Measurements from ENCODE around the gene ENTREP1.
"Not testable (repeated sequence)": the region's sequence is repeated elsewhere in the genome, so short reads cannot be mapped to it uniquely, and the experiment has no call there.

The ENTREP1 gene

DNA sequence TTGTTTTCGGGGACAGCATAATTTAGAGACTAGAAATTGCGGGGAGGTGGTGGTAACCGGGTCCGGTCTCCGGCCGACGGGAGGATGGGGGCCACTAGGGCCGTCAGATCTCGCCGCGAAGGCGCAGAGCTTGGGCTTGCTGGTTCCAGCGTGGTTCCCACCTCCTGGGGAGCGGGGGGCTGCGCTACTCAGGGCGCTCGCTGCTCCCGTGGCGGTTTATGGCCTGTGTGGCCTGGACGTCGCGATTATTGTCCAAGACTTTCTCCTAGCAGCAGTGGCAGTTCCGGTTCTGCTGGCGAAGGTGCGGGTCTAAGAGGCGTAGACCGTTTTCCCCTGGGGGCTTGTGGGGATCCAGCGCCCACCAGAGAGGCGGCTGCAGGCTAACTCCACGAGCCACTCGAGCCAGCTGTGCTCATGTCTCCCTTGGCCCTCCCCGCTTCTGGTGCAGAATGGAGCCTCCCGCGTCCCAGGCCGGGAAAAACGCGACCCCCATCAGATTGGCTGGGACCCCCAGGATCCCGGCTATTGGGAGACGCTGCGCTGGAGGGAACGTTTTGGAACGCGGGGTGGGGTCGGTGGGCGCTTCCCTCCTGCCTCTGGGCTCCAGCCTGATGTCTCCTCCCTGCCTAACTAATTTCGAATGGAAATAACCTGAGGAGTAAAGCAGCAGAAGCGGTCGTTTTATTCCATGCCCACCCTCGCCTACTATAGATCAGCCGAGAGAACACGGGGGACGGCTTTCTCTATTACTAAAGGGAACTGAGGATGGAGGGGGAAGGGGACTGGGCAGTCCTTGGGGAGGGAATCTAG, 87.1 kb downstream of the ENTREP1 start:
- DNase-seq = no peak

DNA sequence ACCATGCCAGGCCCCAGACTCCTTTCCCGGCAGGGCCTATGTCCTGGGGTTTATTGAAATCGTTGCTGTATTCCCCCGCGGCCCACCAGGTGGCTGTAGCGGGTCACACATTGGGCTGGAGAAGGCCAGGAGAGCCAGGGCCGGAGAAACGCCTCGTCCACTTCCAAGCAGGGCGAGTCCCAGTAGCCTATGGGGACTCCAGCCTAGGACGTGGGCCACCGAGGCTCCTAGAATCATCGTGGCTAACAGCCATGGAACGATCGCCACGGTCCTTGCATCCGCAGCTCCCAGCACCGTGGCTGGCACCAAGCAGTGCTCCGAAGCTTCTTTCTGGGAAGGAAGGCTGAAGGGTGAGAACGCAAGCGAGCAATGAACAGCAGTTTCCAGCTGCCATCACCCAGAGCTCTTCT, 87.7 kb downstream of the ENTREP1 start:
- DNase-seq = no peak

DNA sequence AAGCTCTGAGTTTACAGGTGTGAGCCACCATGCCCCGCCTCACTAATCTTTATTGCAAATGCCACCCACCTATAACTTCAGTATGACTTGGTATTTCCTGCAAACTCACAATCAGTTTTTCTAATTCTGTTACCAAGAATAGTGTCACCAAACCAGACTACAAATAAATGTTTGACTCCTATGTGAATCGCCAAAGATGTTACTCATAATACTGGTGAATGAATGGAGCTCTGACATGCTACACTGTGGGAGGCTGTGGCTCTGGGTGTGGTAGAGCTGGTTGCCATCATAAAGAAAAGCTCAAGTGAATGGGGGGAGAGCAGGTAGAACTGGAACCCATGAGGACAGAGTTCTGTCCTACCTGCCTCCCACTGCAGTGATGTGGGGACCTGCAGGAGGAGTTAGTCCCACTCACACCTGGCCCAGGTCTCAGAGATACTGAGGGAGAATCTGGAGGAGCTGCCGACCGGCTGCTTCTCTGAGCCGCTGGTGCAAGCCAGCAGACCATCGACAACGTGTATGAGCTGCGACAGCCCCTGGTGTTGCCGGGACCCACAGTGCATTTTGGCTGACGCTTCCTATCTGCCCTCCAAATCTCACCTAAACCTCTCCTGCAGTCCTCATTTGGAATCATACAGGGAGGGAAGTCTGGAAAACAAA, 95.7 kb downstream of the ENTREP1 start:
- no peak for DNase-seq

DNA sequence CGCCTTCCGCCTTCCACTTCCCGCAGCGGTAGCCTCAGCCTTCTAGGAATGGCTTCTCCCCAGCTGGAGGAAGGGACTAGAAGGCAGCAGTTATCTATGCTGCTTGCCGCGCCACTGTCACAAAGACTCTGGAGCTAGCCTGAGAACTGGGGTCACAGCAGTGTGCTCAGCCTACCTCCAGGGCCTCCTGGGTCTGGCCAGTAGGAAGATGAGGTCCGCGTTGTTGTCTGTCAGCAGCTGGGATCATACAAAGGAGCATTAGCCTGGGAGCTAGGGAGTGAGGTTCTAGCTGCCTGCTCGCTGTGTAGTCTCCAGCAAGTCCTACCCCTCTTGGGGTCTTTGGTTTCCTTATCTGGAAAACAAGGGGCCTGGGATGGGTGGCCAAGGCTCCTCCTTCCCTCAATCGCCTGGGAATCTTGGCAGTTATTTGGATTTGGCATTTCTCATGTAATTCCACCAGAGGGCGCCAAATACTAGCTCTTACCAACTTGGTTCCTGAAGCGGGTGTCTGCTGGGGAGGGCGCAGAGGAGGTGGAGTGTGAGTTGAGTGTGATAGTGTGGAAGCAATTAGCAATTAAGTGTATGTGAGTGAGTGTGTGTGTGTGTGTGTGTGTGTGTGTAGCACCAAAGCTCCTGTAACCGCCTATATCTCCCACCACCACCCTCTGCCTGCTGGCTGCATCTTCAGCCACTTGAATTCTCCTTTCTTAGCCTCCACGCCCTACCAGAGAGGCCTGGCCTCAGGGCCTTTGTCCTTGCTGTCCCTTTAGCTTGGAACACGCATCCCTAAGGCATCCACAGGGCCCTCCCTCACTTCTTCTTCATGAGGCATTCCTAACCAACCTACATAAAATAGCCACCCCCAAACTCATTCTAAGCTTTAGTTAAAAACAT, 97.1 kb downstream of the ENTREP1 start:
- peak in 1 of 2 experiments; percentile 63 for DNase-seq

DNA sequence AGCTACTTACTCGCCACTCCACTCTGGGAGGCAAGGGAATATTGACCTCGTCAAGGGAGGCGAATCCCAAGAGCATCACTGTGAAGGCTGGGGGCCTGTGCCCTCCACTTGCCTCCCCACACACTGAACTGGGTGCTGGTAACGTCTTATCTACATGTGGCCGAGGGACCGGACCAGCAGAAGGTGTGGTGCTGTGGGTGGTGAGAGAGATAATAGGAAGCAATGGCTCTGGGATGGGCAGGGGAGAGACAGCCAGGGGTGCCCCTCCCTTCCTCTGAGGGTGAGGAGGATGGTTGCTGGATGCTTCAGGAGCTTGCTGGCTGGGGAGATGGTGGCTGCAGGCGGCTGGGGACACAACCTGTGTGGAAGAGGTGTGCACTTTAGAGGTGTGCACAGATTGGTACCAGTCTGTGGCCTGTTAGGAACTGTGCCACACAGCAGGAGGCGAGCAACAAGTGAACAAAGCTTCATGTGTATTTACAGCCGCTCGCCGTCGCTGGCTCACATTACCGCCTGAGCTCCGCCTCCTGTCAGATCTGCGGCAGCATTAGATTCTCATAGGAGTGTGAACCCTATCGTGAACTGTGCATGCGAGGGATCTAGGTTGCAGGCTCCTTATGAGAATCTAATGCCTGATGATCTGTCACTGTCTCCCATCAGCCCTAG, 100.3 kb downstream of the ENTREP1 start:
- no peak for DNase-seq

DNA sequence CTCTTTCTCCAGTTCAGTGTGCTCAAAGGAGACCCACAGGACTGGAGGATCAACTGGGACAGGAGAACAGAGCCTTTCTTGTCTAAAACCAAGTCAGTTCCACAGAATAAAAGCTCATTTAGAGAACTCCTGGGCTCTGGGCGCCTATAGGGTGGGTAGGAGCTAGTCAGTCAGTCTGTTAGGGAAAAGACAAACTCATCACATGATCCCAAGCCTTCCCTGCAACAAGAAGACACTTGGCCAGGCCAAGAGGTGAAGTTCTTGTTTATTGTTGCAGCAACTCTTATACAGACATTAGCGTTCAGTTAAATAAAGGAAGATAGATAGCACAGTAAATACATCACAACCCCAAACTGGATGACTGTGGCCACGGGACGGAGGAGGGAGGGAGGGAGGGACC, 102.3 kb downstream of the ENTREP1 start:
- no peak for DNase-seq

DNA sequence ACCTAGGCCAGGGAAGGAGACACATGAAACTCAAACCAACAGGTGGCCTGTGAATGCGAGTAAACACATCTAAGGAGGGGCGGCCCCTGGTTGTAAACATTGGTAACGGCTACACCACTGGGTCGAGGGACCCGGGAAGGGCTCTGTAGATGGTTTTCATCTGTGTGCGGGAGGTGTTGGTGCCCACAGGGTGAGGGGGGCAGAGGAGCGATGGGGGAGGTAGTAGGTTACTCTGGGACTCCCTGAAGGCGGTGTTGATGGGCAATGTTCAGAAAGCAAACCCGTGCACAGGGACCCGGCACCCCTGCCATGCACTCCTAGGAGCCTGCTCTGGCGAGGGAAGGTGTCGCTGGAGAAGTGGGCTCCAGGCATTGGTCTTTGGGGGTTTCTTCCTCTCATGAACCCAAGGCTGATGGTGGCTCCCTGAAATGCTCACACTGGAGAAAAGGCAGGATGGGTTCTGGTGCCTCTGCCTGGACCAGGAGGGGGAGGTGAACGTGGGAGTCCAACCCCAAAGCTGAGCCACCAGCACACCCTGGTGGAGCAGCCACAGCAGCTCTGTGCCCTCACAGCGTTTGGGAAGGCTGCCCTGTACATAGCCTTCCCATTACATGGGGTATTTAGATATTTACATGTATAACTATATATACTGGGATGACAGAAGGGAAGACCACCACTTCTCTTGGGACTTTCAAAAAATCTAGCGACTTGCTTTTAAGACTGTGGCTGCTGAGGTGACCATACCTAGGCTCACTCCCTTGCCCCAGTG, 103.2 kb downstream of the ENTREP1 start:
- DNase-seq = no peak

DNA sequence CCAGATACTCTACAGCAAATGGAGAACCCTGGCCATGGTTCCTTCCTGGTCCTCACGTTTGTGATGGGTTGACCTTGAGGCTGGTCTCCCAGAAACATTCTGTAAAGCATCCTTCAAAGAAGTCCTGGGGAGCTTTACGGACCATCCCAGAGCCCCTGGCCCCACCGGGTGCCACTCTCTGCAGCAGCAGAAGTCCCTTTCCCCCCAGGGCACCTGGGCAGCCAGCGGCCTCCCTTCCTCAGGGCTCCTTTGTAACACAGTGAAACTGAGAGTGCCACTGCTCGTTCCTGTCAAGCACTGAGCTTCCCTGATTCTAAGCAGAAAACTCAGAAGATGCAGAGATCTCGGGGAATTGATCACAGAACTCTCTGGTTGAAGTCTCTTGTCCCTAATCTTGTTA, 104.3 kb downstream of the ENTREP1 start:
- DNase-seq = no peak

DNA sequence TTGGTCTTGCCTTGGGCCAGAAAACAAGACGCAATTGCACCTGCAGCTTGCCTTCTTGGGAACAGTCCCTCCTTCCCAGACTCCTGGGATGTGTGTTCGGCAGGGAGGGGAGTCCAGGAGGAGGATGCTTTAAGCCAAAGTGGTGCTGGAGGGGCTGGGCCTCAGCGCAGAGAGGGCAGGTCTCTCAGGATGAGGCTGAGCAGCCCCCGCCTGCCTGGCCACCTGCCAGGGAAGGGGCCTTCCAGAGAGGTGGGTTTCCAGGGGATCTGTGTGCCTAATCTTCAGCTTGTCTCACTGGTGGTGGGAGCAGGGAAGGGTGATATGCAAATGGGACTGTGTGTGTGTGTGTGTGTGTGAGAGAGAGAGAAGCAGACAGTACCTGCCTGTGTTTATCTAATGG, 105.2 kb downstream of the ENTREP1 start:
- no peak for DNase-seq

DNA sequence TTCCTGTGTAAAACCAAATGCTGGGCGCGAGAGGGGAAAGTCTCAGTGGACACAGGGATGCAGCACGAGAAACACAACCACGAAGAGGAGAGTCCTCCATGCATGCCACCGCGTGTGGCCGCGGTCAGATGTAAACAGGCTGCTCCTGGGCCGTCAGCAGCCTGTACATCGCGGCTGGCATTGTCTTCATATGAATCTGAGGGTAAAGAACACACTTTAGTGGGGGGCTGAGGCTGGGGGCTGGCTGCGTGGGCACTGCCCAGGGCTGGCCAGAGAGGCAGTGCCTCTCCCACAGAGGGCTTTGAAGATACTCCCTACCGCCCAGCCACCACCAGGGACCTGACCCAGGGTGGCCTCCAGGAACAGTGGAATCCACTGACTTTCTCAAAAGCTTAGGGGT, 106.2 kb downstream of the ENTREP1 start:
- no peak for DNase-seq

DNA sequence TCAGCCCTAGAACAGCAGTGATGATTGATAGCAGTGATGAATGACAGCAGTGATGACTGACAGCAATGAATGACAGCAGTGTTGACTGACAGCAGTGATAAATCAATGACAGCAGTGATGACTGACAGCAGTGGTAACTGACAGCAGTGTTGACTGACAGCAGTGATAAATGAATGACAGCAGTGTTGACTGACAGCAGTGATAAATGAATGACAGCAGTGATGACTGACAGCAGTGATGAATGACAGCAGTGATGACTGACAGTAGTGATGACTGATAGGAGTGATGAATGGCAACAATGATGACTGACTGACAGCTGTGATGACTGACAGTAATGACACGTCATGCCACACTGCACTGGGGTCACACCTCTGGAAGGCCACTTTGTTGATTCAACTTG, 106.8 kb downstream of the ENTREP1 start:
- no peak for DNase-seq

DNA sequence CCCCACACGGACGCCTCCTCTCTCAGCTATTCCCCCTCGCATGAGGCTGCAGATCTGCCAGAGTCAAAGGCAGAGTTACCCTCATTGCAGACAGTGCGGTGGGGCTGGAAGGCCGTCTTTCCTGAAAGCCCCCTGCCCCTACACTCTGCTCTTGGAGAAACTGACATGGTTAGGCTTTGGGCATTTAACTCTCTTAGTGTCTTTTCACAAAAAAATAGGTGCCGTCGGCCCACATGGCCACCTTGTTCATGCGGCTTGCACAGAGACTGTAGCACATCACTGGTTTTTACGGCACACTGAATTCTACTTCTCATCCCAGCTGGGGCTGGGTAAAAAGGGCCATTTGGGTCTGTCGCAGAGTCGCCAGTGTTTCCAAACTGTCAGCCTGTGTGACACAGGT, 107.6 kb downstream of the ENTREP1 start:
- DNase-seq = no peak

DNA sequence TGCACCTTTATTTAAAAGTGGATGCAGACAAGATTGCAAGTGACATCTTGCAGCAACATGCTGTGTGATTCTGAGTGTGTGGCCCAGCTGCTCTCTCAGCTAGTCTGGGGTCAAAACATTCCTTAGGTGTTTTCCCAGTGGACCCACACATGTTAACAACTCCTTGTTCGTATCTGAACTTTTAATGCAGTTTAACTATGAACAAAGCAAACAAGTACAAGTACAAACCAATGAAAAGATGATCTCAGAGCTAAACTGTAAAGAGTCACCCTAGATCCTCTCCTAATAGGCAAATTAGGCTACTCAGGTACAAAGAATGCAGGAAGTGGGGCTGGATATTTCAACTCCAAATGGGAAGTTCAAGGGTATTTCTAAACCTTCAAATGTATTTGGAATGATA, 108.4 kb downstream of the ENTREP1 start:
- no peak for DNase-seq

DNA sequence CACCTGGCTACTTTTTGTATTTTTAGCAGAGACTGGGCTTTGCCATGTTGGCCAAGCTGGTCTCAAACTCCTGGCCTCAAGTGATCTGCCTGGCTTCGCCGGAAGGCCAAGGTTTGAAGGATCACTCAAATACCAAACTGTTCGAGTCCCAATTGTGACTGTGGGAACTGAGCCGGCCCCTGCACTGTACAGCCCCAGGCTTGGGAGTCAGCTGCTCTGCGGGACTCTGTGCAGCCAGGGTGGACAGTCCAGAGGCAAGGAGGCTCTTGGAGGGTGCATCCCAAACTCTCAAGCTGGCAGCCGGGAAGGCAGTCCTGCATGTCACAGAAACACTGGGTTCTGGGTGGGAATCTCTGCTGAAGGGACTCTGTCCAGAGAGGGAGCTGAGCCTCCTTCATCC, 109.0 kb downstream of the ENTREP1 start:
- DNase-seq = no peak

DNA sequence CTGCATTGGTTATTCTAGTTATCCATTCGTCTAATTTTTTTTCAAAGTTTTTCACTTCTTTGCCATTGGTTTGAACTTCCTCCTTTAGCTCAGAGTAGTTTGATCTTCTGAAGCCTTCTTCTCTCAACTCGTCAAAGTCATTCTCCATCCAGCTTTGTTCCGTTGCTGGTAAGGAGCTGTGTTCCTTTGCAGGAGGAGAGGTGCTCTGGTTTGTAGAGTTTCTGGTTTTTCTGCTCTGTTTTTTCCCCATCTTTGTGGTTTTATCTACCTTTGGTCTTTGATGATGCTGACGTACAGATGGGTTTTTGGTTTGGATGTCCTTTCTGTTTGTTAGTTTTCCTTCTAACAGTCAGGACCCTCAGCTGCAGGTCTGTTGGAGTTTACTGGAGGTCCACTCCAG, 114.6 kb downstream of the ENTREP1 start:
- not testable (repeated sequence) for DNase-seq

DNA sequence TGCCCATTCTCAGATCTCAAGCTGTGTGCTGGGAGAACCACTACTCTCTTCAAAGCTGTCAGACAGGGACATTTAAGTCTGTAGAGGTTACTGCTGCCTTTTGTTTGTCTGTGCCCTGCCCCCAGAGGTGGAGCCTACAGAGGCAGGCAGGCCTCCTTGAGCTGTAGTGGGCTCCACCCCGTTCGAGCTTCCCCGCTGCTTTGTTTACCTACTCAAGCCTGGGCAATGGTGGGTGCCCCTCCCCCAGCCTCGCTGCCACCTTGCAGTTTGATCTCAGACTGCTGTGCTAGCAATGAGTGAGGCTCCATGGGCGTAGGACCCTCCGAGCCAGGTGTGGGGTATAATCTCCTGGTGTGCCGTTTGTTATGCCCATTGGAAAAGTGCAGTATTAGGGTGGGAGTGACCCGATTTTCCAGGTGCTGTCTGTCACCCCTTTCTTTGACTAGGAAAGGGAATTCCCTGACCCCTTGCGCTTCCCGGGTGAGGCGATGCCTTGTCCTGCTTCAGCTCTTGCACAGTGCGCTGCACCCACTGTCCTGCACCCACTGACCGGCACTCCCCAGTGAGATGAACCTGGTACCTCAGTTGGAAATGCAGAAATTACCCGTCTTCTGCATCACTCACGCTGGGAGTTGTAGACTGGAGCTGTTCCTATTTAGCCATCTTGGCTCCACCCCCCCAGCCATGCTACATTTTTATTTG, 115.4 kb downstream of the ENTREP1 start:
- not testable (repeated sequence) for DNase-seq

Measured in cerebellar nuclear complex (tissue), 1 donor.